Stimulated activated memory B cell treated with anti-CD40 and anti-IgM and Interleukin-4, amounts not matched to agents 10 μg/mL and 1 μg/mL and 100 μg/mL, for 72 hours (primary cell): ENCODE data around the gene KCNE1.
"Not testable (repeated sequence)": the region's sequence is repeated elsewhere in the genome, so short reads cannot be mapped to it uniquely, and the experiment has no call there.

Experiments used
- ATAC-seq: fragments of 150-1000 bp; cut with Tn5 transposase; 2 replicates; pipeline ENCODE4 v1.10.0; 2021
- H3K27ac Mint-ChIP-seq: one replicate; pipeline ENCODE4 v1.8.0; 2022; ENCODE audit warnings: mild to moderate bottlenecking, mixed read lengths
- H3K27me3 Mint-ChIP-seq: one replicate; pipeline ENCODE4 v1.8.0; 2022; ENCODE audit warnings: mixed read lengths
- H3K36me3 Mint-ChIP-seq: one replicate; pipeline ENCODE4 v1.8.0; 2022; ENCODE audit warnings: mixed read lengths
- H3K4me1 Mint-ChIP-seq: one replicate; pipeline ENCODE4 v1.8.0; 2022; ENCODE audit warnings: mixed read lengths
- H3K4me3 Mint-ChIP-seq: one replicate; pipeline ENCODE4 v1.8.0; 2022; ENCODE audit warnings: mild to moderate bottlenecking, moderate library complexity, mixed read lengths
- H3K9me3 Mint-ChIP-seq: one replicate; pipeline ENCODE4 v1.8.0; 2022; ENCODE audit warnings: mixed read lengths

Gene KCNE1

DNA sequence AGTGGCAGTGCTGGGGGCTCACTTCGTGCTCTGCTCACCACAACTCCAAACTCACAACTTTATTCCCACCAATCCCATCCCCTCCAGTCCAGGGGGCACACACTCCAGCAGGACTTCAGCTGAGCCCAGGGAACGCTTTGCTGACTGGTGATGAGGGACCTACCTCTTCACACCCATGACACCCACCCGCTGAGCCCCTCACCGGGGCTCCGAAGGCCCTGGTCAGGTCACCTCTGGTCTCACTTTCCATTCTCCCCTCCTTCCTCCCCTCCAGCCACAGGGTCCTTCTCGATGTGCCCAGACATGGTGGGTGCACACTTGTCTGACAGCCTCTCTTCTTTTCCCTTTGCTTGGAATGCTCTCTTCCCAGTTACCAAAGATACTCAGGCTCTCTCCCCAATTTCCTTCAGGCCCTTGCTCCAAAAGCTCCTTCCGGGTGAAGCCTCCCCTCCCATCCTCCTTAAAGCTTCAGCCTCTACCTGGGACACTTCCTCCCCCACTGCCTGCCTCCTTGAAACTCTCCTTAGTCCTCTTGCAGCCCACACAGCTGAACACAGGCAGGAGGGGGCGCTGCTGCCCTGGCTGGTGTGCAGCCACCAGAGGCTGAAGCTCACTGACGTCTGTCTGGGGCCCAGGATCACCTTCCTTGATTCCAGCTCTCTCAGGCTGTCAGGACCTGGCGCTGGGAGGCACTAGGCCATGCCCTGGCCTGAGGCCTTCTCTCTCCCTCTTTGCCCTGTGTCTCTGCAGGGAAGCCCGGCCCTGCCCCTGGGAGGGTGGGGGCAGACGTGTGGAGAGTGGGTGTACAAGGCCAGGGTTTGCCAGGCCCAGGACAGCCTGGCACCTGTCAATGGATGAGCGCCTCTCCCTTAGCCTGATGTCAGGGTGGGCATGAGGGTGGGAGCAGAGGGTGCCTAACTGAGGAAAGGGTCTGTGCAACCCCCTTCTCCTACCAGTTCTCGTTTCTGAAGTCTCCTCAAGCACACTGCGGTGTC, 1.6 kb downstream of the KCNE1 start:
- H3K36me3 Mint-ChIP-seq = peaks cover 6% of the 10 kb centered on the region
- no peak overlapping the region for H3K27ac Mint-ChIP-seq
- ATAC-seq = peak; percentile 76
- no peak overlapping the region for H3K4me3 Mint-ChIP-seq
- H3K4me1 Mint-ChIP-seq = no peaks in the 10 kb centered on the region
- H3K27me3 Mint-ChIP-seq = peaks cover 15% of the 10 kb centered on the region
- no peaks in the 10 kb centered on the region for H3K9me3 Mint-ChIP-seq

DNA sequence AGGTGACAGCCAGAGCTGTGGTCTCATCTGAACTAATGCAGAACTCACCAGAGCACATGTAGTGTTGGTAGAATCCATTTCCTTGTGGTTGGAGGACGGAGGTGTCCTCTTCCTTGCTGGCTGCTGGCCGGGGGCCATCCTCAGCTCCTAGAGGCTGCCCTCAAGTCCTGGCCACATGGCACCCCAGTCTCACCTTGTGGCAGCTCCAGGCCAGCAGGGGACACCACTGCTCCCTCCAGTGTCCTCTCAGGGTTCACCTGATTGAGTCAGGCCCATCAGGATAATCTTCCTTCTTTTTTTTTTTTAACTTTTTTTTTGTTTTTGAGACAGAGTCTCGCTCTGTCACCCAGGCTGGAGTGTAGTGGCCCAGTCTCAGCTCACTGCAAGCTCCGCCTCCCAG, 2.9 kb downstream of the KCNE1 start:
- Mint-ChIP-seq H3K27ac (no peak overlapping the region), H3K27me3 (peaks cover 20% of the 10 kb centered on the region), H3K4me1 (no peaks in the 10 kb centered on the region), H3K9me3 (no peaks in the 10 kb centered on the region), H3K36me3 (peaks cover 6% of the 10 kb centered on the region), H3K4me3 (no peak overlapping the region)
- no peak for ATAC-seq

- H3K4me1 Mint-ChIP-seq = no peaks in the 10 kb centered on the region
- H3K27me3 Mint-ChIP-seq = peaks cover 27% of the 10 kb centered on the region
- no peak for ATAC-seq
- no peak overlapping the region for H3K27ac Mint-ChIP-seq
- H3K4me3 Mint-ChIP-seq = no peak overlapping the region
- H3K36me3 Mint-ChIP-seq = no peaks in the 10 kb centered on the region
- no peaks in the 10 kb centered on the region for H3K9me3 Mint-ChIP-seq
These were observed 7.4 kb downstream of the KCNE1 start for GRCh38 chr21:34504595-34504994.

- Mint-ChIP-seq H3K4me1 (no peaks in the 10 kb centered on the region), H3K9me3 (peaks cover 9% of the 10 kb centered on the region), H3K4me3 (no peak overlapping the region), H3K36me3 (no peaks in the 10 kb centered on the region), H3K27me3 (peaks cover 31% of the 10 kb centered on the region), H3K27ac (no peak overlapping the region)
- no peak for ATAC-seq
These were observed 9.4 kb downstream of the KCNE1 start for GRCh38 chr21:34502480-34503106.

DNA sequence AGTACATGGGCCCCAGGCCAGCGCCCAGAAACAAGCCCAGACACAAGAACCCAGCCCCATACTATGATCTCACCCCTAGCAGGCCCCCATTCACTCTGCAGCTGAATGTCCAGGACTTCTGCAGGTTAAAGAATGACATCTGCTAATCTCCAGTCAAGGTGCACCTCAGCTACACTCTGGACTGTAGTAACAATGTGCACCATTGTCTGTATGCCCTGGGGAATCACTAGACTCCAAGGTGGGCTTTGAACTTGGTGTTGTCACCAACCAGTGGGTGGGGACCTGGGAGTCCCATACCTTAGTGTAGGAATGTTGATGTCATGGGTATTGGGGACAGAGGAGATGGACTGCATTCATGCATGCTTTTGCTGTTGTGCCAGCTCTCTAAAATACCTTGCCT, 10.3 kb downstream of the KCNE1 start:
- H3K4me1 Mint-ChIP-seq = no peaks in the 10 kb centered on the region
- no peaks in the 10 kb centered on the region for H3K36me3 Mint-ChIP-seq
- H3K27me3 Mint-ChIP-seq = peaks cover 32% of the 10 kb centered on the region
- peaks cover 14% of the 10 kb centered on the region for H3K9me3 Mint-ChIP-seq
- H3K4me3 Mint-ChIP-seq = no peak overlapping the region
- no peak overlapping the region for H3K27ac Mint-ChIP-seq
- ATAC-seq = no peak

DNA sequence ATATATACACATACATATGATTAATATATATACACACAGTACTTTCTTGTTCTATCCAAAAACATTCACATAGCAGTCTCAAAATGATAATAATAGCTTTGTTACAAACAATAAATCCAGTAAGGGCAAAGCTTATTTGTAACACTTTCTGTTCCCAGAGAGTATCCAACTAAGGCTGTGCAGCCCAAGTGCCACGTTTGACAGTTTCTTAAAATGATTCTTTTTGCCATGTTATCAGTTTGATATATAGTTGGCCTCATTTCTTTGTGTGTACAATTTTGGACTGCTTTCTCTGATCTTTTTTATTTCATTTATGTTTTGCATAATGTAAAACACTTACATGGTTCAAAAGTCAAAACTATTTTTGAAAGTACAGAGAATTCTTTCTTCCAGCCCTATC, 11.8 kb downstream of the KCNE1 start:
- Mint-ChIP-seq H3K36me3 (no peaks in the 10 kb centered on the region), H3K4me3 (no peak overlapping the region), H3K27ac (no peak overlapping the region), H3K4me1 (no peaks in the 10 kb centered on the region), H3K9me3 (peaks cover 24% of the 10 kb centered on the region), H3K27me3 (peaks cover 28% of the 10 kb centered on the region)
- no peak for ATAC-seq

- Mint-ChIP-seq H3K27me3 (peaks cover 22% of the 10 kb centered on the region), H3K4me1 (no peaks in the 10 kb centered on the region), H3K27ac (no peak overlapping the region), H3K36me3 (no peaks in the 10 kb centered on the region), H3K4me3 (no peak overlapping the region), H3K9me3 (peaks cover 24% of the 10 kb centered on the region)
- no peak for ATAC-seq
These were observed 12.9 kb downstream of the KCNE1 start for GRCh38 chr21:34499116-34499515.

DNA sequence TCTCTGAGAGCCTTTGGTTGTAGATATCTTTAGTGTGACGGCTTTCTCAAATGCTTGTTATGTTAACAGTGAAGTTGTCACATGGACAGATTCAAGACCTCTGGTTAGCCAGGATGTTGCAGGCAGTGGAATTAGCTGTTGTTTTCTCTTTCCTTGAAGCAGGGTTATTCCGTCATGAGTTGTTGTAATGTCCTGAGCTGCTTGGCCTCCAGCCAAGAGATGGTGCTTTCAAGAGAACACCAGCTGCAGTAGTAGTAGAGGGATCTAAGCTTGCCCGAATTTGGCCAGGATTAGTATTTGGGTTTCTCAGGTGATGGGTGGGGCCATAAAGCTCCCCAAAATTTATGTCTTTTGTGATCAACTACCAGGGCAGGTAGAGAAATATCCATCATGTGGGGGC, 13.4 kb downstream of the KCNE1 start:
- Mint-ChIP-seq H3K36me3 (no peaks in the 10 kb centered on the region), H3K4me3 (no peak overlapping the region), H3K27ac (no peak overlapping the region), H3K4me1 (no peaks in the 10 kb centered on the region), H3K27me3 (peaks cover 17% of the 10 kb centered on the region), H3K9me3 (peaks cover 24% of the 10 kb centered on the region)
- no peak for ATAC-seq

GRCh38 chr21:34483854-34484253, 28.2 kb downstream of the KCNE1 start:
- not testable (repeated sequence) for H3K27me3 Mint-ChIP-seq, H3K4me3 Mint-ChIP-seq, ATAC-seq, H3K4me1 Mint-ChIP-seq, H3K27ac Mint-ChIP-seq, H3K36me3 Mint-ChIP-seq, H3K9me3 Mint-ChIP-seq

- not testable (repeated sequence) for H3K27ac Mint-ChIP-seq, H3K4me3 Mint-ChIP-seq, H3K36me3 Mint-ChIP-seq, H3K27me3 Mint-ChIP-seq, H3K4me1 Mint-ChIP-seq, ATAC-seq, H3K9me3 Mint-ChIP-seq
These were observed 28.6 kb downstream of the KCNE1 start for GRCh38 chr21:34483435-34483834.

DNA sequence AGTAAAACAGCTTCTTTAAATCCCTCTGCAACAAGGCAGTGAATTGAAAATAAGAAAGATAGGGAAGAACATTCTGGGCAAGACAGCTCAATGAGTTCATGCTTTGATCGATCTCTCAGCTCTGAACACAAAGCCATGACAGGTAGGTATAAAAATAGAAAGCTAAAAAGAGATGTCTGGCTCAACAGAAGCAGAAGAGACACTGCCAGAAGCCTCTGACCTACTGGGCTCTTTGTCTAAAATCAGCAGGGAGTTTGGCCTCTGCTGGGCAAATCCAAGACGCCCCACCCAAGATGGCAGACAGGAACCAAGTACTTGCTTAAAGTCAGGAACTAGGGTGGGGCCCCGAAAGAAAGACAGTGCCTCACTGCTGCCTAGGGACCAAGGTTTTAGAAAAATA, 44.7 kb downstream of the KCNE1 start:
- not testable (repeated sequence) for H3K4me3 Mint-ChIP-seq, ATAC-seq, H3K9me3 Mint-ChIP-seq, H3K4me1 Mint-ChIP-seq, H3K27me3 Mint-ChIP-seq, H3K36me3 Mint-ChIP-seq, H3K27ac Mint-ChIP-seq

DNA sequence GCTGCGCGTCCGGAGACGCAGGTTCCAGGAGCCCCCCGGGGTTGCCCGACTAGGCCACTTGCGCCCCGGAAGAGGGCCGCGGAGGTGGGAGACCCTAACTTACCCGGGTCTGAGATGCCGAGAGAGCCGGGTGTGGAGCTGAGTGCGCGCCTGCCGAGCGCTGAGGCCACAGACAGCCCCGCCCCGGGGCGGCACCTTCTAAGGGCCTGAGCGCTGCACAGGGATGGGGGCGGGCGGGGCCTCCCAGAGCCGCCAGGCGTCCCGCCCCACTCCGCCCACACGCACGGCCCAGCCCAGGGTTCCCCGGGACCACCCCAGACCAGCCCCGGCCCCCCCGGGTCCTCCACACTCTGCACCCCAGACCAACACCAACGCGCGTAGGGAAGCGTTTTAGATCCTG, 52.6 kb downstream of the KCNE1 start:
- not testable (repeated sequence) for H3K27ac Mint-ChIP-seq, H3K4me3 Mint-ChIP-seq, H3K4me1 Mint-ChIP-seq, ATAC-seq, H3K27me3 Mint-ChIP-seq, H3K36me3 Mint-ChIP-seq, H3K9me3 Mint-ChIP-seq

DNA sequence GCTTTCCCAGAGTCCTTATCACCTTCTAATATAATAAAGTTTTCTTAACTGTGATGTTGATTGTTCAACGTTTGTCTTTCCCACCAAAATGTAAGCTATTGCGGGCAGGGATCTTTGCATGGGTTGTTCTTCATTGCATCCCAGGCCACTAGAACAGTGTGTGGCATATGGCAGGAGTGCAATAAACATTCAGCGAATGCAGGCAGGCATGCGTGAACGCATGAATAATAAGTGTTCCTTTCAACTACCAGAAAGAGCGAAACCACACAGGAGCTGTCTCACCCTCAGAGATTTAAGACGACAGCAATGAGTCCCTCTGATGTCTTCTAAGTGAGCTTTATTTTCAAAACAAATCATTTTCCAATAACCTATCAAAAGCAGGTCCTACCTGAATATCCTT, 53.7 kb downstream of the KCNE1 start:
- not testable (repeated sequence) for H3K27ac Mint-ChIP-seq, H3K4me1 Mint-ChIP-seq, H3K4me3 Mint-ChIP-seq, H3K27me3 Mint-ChIP-seq, H3K9me3 Mint-ChIP-seq, H3K36me3 Mint-ChIP-seq, ATAC-seq

GRCh38 chr21:34456180-34456579, 55.8 kb downstream of the KCNE1 start:
- ATAC-seq, H3K4me3 Mint-ChIP-seq, H3K27me3 Mint-ChIP-seq, H3K36me3 Mint-ChIP-seq, H3K4me1 Mint-ChIP-seq, H3K27ac Mint-ChIP-seq, H3K9me3 Mint-ChIP-seq: not testable (repeated sequence)

- H3K4me3 Mint-ChIP-seq, H3K36me3 Mint-ChIP-seq, H3K9me3 Mint-ChIP-seq, H3K4me1 Mint-ChIP-seq, H3K27ac Mint-ChIP-seq, ATAC-seq, H3K27me3 Mint-ChIP-seq: not testable (repeated sequence)
These were observed 56.4 kb downstream of the KCNE1 start for GRCh38 chr21:34455628-34456027.

DNA sequence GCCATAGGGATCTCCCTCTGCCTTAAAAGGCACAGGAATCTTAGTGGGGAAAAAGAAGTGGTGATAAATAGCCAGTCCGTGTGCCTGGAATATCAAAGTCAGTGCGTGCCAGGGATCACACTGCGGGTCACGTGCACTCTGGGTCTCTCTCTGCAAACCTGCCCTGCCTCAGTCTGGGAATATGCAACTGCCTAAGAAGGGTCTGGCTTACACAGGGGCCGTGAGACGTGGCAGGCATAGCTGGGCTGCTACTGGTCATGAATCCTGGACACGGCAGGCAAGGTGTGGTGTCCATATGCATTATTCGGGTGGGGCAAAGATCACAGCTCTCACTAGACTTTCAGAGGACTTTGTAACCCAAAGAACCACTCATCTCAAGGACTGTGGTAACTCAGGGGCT, 65.0 kb downstream of the KCNE1 start:
- H3K27me3 Mint-ChIP-seq, H3K4me1 Mint-ChIP-seq, H3K27ac Mint-ChIP-seq, H3K4me3 Mint-ChIP-seq, ATAC-seq, H3K9me3 Mint-ChIP-seq, H3K36me3 Mint-ChIP-seq: not testable (repeated sequence)
